ENCODE data around the gene RSAD2. TPM values are rescaled to one million over a fixed set of nuclear protein-coding genes. Genes with fewer than 3 reads are reported as not detected.

RSAD2 gene
- total RNA-seq, 1 experiment from 2014 or later: not detected

- TF ChIP-seq ZNF512 (CRISPR knock-in tag; IDR thresholded peaks at IDR 0.05; ENCODE audit: borderline replicate concordance) (no peak), USF2 (CRISPR knock-in tag; IDR thresholded peaks at IDR 0.05) (no peak), ZBTB21 (CRISPR knock-in tag; IDR thresholded peaks at IDR 0.05; ENCODE audit: borderline replicate concordance) (no peak), MXD4 (CRISPR knock-in tag; IDR thresholded peaks at IDR 0.05; ENCODE audit: borderline replicate concordance) (no peak), NR3C1 (CRISPR knock-in tag; conservative IDR thresholded peaks at IDR 0.05; ENCODE audit: low read depth) (no peak), RORB (CRISPR knock-in tag; IDR thresholded peaks at IDR 0.05) (no peak), ZNF232 (CRISPR knock-in tag; IDR thresholded peaks at IDR 0.05) (no peak), SMAD3 (CRISPR knock-in tag; IDR thresholded peaks at IDR 0.05; ENCODE audit: borderline replicate concordance) (no peak)
Measured at GRCh38 chr2:6945087-6945813, 67.7 kb downstream of the RSAD2 start (continued).

- H3K36me3 Mint-ChIP-seq: peaks cover 20% of the 10 kb centered on the region
- H3K27ac Mint-ChIP-seq: no peak overlapping the region
- no peak overlapping the region for H3K4me3 Mint-ChIP-seq
- no peaks in the 10 kb centered on the region for H3K9me3 Mint-ChIP-seq
- TF ChIP-seq NFATC4 (CRISPR knock-in tag; IDR thresholded peaks at IDR 0.05): no peak
- TF ChIP-seq CREB1 (CRISPR knock-in tag; IDR thresholded peaks at IDR 0.05): no peak
- no peak for TF ChIP-seq IRF2 (CRISPR knock-in tag; IDR thresholded peaks at IDR 0.05; ENCODE audit: borderline replicate concordance, low read depth)
- TF ChIP-seq GABPB1 (CRISPR knock-in tag; IDR thresholded peaks at IDR 0.05): no peak
- no peak for TF ChIP-seq ARID4B (CRISPR knock-in tag; IDR thresholded peaks at IDR 0.05; ENCODE audit: borderline replicate concordance)
- TF ChIP-seq ETV6 (CRISPR knock-in tag; IDR thresholded peaks at IDR 0.05): no peak
- TF ChIP-seq NR1H2 (CRISPR knock-in tag; IDR thresholded peaks at IDR 0.05): no peak
- TF ChIP-seq ERG (CRISPR knock-in tag; IDR thresholded peaks at IDR 0.05): no peak
- no peak for TF ChIP-seq ZBTB43 (CRISPR knock-in tag; IDR thresholded peaks at IDR 0.05)
- no peak for TF ChIP-seq TCF7 (CRISPR knock-in tag; IDR thresholded peaks at IDR 0.05; ENCODE audit: low read depth)
- no peak for TF ChIP-seq ZNF263 (CRISPR knock-in tag; IDR thresholded peaks at IDR 0.05; ENCODE audit: low read depth)
- TF ChIP-seq MXD4 (CRISPR knock-in tag; IDR thresholded peaks at IDR 0.05; ENCODE audit: borderline replicate concordance): no peak
- no peak for TF ChIP-seq RORB (CRISPR knock-in tag; IDR thresholded peaks at IDR 0.05)
- no peak for TF ChIP-seq SOX15 (CRISPR knock-in tag; IDR thresholded peaks at IDR 0.05)
- no peak for TF ChIP-seq GTF2I (CRISPR knock-in tag; conservative IDR thresholded peaks at IDR 0.05)
- no peak for TF ChIP-seq USF2 (CRISPR knock-in tag; IDR thresholded peaks at IDR 0.05)
- no peak for TF ChIP-seq FOXK1 (CRISPR knock-in tag; IDR thresholded peaks at IDR 0.05)
- TF ChIP-seq ESRRA (CRISPR knock-in tag; IDR thresholded peaks at IDR 0.05; ENCODE audit: borderline replicate concordance): no peak
- TF ChIP-seq PRRX2 (CRISPR knock-in tag; IDR thresholded peaks at IDR 0.05): no peak
- H3K27me3 Mint-ChIP-seq (ENCODE audit: low read depth): no peaks in the 10 kb centered on the region
- ChIA-PET POLR2A (no interaction called here), CTCF (no interaction called here)
- no peak for ATAC-seq
- peaks cover 12% of the 10 kb centered on the region for H3K4me1 Mint-ChIP-seq
- no peak for DNase-seq (ENCODE audit: low spot score)
Measured at GRCh38 chr2:6945821-6946220, 68.2 kb downstream of the RSAD2 start.

All from WTC11 (cell line).